GM20431 (cell line): ENCODE measurements around the gene TMEM40.

Experiments
- in situ Hi-C: fragments of 300-500 bp; cut with MseI, MboI; formaldehyde crosslinking; loops from one replicate; pipeline ENCODE4 v1.15.0; 2020; ENCODE audit warnings: low sequenced_read_pairs; ENCODE audit not compliant: unreplicated experiment

TMEM40 gene

DNA sequence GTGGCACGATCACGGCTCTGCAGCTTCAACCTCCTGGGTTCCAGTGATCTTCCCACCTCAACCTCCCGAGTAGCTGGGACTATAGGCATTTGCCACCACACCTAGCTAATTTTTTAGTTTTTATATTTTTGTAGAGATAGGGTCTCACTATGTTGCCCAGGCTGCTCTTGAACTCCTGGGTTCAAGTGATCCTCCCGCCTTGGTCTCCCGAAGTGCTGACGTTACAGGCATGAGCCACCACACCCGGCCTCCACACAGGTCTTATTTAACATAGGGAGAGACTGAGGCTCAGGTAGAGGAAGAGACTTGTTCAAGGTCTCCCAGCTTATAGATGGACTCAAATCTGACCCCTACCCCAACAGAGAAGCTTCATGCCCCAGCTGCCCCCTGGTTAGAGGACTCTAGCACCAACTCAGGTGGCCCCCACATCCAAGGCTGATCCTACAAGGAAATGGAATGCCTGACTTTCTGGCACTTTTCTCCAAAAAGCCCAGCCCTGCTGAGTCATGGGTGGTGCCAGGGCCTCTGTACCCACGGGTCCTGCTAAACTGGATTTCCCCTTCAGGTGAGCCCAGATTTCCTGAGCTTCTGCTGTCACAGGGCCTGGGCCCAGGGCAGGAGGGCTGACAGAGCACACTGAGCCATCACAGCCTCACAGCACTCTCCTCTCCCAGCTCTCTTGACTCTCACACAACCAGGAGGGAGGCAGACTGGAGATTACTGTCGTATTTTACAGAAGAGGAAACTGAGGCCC lies 5.6 kb downstream of the TMEM40 start:
- in situ Hi-C loops, result no loop called here

DNA sequence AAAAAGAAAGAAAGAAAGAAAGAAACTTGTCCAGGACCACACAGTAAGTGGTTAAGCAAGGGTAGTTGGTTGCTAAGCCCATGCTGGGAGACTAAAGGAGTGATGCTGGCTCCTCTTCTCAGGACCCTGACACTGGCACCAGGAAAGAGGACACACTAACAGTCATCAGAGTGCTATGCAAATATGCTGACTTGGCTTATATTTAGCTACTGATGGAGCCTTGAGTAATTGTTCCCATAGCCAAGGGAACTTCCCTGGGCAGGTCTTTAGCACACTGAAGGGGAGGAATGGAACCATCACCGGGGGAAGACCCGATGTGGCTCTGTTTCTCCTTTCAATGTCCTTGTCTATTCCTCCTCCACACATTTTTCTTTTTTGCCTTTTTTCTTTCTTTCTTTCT lies 6.2 kb downstream of the TMEM40 start:
- in situ Hi-C loops, result no loop called here

DNA sequence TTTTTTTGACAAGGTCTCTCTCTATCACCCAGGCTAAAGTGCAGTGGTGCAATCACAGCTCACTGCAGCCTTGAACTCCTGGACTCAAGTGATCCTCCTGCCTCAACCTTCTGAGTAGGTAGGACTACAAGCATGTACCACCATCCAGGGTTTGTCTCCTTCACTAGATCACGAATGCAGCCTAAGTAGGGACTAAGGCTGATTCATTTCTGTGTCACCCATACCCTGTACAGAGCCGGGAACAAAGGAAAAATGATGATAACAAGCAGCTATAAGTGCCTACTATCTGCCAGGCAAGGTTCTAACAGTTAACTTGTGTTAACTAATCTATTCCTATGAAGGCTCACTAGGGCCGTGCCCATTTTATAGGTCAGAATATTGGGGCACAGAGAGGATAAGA lies 7.0 kb downstream of the TMEM40 start:
- in situ Hi-C loops, result no loop called here

DNA sequence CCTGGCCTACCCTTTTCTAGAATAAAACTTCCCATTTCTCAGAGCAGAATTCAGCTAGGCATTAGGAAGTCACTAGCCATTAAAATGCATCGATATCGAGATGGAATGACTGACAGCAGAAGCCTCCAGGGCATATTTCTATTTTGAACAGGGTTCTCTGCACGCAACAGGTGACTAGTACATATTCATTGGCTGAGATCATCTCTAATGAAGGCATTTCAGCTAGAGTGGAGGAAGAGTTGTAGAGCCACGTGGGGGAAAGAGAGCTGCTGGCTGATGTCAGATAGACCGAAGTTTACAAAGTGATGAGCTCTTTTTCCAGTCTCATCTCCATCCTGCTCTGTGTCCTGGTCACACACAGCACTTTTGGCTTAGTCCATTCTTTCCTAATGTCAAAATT lies 7.5 kb downstream of the TMEM40 start:
- in situ Hi-C loops, result no loop called here

DNA sequence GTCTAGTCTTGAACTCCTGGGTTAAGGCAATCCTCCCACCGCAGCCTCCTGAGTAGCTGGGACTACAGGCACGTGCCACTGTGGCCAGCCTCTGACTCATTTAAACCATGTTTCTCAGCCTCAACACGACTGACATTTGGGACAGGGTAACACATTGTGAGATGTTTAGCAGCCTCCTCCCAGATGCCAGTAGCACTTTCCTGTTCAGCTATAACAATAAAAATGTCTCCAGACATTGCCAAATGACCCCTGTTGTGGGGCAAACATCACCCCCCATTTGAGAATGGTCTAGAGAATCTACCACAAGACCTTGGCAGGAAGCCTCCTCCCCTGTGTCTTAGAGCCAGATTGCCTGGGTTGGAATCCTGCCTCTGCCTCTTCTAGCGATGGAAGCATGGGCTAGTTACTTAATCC lies 8.4 kb downstream of the TMEM40 start:
- in situ Hi-C loops, result no loop called here

DNA sequence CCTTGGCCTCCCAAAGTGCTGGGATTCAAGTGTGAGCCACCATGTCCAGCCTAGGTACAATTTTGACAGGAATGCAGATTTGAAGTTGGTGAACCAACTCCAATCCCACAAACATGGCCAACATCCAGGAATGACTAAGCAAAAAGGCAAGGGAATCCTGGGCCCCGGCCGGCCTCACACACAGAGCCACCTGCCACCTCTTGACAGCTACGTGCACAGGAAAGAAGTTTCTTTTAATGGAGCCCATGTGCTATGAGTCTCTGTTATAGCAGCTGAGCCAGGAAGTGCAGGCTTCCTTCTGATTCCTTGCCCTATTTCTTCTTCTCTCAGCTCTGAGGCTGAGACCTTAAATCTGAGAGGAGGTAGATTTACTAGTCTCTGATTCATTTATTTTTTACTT lies 8.8 kb downstream of the TMEM40 start:
- in situ Hi-C loops, result no loop called here

DNA sequence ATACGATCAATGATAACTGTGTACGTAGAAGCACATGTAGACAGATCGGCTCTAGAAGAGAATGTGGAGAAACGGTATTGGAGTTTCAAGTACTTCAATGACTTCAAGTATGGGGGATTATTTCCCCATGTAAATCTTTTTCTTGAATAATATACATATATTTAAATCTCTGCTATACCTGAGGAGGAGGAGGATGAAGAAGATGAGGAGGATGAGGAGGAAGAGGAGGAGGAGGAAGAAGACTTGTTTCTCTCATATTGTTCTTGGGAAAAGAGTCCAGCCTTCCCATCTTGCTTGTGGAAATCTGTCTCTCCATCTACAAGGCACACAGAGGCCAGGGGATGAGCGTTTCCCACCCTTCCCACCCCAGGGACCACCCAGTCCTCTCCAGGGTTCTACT lies 10.6 kb downstream of the TMEM40 start:
- in situ Hi-C loops, result no loop called here

DNA sequence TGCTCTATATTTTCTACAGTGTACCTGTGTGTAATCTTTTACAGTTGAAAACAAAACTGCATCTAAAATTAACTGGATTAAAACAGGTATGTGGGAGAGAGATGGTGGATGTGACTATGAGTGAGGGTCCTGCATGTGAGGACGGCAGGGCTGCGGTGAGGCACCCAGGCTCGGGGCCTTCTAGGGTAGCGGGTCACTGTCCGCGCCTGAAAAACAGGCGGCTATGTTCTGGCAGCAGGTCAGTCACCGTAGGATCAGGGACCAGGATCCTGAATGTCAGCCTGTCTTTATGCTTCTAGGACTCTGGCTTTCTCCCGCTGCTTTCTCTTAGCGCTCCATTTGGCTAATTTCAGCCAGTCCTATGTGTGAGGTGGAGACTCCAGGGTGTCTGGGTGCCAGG lies 12.6 kb downstream of the TMEM40 start:
- in situ Hi-C loops, result no loop called here

DNA sequence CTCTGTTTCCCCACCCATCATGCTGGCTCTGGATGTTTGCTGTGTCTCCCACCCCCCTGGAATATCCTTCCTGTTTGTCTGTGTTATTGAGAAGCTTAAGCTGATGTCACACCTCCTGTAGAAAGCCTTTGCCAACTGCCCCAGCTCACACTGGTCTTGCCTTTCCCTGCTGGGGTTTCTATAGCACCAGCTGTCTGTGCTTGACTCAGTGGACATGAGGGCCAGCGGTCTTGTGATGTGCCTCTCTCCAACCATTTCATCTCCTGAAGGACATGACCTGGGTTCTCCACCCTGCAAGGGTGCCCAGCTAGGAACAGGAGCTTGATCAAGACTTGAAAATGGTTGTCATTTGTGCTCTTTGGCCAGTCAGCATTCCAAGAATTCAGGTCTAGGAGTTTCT lies 14.7 kb downstream of the TMEM40 start:
- in situ Hi-C loops, result no loop called here

DNA sequence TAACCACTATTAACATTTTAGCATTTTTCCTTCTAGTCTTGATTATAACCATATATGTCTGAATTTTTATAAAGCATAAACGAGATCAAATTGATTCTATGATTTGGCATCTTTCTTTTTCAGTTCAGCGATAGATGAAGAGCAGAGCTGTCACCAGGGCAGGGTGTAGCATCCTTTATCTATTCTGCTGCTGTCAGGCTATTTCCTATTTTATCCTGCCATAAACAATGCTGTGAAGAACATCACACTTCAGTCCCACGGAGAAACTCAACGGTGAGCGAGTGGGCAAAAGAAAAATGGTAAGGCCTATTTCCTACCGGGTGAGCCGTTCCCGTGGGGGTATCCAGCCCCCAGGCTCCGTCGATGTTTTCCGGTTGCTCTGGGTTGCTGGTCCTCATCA lies 15.5 kb downstream of the TMEM40 start:
- in situ Hi-C loops, result no loop called here

DNA sequence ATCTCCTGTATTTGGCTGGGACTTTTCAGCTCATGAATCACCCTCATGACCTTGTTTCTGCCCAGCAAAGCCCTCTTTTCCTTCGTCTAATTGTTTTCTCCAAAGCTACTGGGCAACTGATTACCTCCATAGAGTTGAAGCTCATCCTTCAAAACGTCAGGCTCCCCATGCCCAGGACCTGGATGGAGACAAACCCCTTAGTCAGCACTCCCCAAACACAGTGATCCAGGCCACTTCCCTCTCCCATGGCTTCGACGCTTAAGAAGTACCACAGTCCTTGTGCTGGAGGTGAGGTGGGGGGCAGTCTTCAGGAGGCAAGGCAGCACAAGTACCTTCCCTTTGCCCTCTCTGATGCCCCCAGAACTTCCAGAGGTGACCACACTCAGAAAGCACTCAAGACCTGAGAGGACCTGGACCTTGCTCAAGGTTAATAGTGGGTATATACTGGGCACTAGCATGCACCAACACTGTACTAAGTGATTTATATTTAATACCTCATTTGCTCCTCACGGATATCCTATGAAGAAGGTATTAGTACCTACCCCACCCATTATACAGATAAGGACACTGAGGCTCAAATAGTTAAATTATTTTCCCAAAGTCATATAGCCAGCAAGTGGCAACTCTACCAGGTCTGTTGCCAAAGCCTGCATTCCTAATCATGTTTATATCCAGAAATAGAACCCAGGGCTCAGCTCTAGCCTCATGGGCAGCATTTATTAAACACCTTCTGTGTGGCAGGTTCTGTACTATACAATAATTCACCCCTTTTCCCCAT lies 16.5 kb downstream of the TMEM40 start:
- in situ Hi-C loops, result no loop called here

DNA sequence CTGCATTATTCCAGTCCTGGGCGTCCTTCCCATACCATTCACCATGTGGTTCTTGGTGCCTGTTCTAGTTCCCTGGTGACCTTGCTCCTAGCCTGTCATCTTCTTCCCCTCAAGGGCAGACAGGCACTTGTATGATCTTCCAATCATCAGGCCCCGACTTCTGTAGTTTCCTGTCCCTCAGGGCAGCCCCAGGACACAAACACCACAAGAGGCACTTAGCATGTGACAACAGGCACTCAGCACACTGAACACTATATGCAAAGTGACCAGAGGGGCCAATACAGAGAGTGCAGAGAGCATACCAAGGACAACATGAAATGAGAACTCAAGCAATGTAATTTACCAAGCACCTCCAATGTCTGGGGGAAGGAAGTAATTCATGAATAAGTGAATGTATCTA lies 17.9 kb downstream of the TMEM40 start:
- in situ Hi-C loops, result no loop called here

DNA sequence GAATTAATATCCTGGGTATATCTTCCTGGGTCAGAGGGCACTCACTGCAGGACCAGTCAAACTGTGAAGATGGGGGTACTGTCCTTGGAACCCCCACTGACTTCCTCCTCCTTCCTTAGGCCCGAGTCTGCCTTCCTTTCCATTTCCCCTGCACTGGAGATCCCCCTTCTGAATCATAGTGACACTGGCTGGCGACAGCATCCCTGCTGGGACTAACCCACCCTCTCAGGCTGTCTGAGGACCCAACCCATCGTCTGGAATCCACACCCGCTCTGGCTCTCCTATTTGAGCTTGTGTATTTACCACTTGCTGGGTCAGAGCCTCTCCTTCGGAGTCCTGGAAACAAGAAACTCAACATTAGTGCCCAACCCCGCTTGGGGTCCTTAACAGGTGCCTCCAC lies 21.2 kb downstream of the TMEM40 start:
- in situ Hi-C loops, result no loop called here

DNA sequence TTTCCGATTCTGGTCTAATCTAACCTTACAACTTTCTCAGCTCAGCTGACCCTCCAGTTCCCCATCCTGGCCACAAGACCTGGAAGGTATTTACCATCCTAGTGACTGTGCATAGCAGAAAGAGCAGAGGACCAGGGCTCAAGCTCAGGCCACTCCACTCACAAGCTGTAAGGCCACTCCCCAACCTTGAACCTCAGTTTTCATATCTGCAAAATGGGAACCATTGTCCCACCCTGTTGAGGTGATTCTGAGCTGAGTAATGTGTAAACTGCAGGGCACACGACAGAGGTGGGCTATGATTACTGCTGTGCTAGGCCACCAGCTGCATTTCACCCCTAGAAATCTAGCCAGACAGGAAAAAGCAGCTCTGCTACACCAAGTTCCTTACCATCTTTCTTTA lies 21.7 kb downstream of the TMEM40 start:
- in situ Hi-C loops, result no loop called here

DNA sequence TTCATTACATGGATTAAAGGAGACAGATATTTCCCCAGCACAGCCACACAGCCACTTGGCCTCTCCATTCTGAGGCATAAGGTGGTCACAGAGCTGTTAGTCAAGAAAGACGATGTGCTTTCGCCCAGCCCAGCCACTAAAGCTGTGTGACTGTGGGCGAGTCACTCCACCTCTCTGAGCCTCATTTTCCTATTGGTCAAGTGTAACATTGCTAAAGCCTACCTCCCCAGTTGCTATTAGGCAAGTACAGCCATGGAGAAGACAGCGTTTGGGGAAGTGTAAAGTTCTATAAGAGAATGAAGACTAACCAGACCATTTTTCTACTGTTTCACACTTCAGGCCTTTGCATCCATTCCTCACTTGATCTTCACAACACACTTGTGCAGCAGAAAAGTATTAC lies 24.1 kb downstream of the TMEM40 start:
- in situ Hi-C loops, result no loop called here

DNA sequence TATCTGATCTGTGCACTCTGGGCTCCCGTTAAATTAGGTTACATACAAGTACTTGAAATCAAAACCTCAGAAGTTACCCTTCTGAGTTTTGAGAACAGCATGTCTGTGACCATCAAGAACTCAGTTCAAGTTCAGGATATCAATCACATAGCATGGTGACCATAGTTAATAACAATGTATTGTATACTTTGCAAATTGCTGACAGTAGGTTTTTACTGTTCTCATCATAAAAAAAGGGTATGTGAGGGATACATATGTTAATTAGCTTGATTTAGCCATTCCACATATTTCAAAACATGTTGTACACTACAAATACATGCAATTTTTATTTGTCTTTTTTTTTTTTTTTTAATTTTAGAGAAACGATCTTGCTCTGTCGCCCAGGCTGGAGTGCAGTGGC lies 25.5 kb downstream of the TMEM40 start:
- in situ Hi-C loops, result no loop called here

DNA sequence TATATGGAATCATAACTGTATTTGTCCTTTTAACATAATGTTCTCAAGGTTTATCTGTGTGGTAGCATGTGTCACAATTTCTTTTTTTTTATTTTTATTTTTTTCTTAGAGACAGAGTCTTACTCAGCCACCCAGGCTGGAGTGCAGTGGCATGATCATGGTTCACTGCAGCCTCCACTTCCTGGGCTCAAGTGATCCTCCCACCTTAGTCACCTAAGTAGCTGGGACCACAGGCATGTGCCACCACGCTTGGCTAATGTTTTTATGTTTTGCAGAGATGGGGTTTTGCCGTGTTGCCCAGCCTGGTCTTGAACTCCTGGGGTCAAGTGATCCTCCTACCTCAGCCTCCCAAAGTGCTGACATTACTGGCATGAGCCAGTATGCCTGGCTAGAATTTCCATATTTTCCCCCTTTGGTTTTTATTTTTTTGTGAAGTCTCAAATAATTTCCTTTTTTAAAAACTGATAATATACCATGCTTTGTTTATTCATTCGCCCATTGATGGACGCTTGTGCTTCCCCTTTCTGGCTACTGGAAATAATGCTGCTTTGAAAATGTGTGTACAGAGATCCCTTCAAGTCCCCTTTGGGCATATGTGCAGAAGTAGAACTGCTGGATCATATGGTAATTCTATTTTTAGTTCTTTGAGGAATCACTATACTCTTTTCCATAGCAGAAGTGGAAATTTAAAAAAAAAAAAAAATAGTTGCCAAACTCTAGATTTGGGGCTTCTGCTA lies 28.4 kb downstream of the TMEM40 start:
- in situ Hi-C loops, result no loop called here

DNA sequence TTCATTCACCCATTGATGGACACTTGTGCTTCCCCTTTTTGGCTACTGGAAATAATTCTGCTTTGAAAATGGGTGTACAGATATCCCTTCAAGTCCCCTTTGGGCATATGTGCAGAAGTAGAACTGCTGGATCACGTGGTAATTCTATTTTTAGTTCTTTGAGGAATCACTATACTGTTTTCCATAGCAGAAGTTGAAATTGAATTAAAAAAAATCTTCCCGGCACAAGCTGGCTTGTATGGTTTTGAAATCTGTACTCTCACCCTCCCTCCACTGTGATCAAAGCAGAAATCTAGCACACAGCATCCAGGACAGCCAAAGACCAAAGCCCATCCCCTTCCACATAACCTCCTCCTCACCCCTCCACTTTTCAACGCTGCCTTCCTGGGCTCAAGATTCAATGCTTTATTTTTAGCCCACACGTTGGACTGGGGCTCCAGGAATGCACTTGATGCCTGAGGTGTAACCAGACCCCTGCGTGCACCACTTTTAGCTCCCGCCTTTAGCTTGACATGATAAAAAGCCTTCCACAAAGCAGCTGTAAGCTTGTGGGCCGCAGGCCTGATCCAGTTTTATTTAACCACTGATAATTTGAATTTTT lies 29.9 kb downstream of the TMEM40 start:
- in situ Hi-C loops, result no loop called here

DNA sequence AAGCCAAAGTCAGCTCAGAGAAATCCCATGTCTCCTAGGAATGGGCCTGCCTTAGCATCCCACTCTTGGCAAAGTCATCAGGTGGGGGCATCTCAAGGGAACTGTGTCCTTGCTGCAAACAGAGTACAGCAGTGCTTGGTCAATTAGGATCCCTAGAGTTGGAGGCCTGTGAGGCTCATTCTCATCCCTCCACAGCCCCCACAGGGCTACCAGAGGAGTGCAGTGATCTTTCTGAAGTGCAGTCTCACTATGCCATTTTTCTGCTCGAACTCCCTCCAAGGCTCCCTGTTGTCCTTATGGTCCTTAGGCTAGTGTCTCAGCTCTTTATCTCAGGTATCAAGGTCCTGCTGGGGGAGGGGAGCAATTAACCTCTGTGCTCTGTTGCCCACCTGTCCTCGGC lies 31.1 kb downstream of the TMEM40 start:
- in situ Hi-C loops, result no loop called here

DNA sequence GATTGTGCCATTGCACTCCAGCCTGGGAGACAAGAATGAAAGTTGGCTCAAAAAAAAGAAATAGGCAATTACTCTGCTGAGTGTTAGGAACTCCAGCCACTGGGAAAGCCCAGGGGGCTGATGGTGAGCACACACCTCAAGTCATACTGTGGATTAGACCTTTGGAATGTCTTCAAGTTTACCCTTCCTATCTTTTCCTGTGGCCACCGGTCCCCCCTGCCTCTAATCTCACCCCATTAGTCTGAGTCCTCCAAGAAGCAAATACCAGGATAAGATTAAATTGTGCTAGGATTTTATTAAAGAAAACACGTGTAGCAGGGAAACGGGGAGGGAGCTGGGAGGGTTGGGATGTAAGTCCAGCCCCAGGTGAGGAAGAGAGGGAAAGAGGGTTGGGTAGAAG lies 31.6 kb downstream of the TMEM40 start:
- in situ Hi-C loops, result no loop called here

DNA sequence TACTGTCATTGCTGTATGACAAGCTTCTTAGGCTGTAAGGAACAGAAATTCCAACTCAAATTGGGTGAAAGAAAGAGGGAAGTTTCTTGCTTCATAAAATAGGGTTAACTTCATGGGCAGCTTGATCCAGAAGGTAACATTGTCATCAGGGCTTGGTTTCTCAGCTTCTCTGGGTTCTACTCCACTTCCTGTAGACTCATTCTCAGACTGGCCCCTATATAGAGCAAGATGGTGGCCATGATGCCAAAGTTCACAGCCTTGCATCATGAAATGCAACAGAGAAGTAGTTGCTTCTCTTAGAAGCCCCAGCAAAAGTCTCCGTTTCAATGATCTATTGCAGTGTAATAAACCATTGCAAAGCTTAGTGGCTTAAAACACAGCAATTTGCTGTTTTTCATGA lies 33.6 kb downstream of the TMEM40 start:
- in situ Hi-C loops, result no loop called here
